CD4-positive, alpha-beta memory T cell (primary cell): ENCODE data around the gene HOTAIR. TPM values are rescaled to one million over a fixed set of nuclear protein-coding genes. Genes with fewer than 3 reads are reported as not detected.

ENCODE experiments used
- CTCF ChIA-PET: fragments of 350-600 bp; sonication (Branson Sonifier 250); formaldehyde crosslinking; loops from one replicate; lab custom pipeline; 2021; ENCODE audit warnings: inconsistent platforms; ENCODE audit not compliant: partially characterized antibody; lab: Charles Lee
- POLR2A ChIA-PET: fragments of 350-600 bp; sonication (Branson Sonifier 250); formaldehyde crosslinking; loops from one replicate; lab custom pipeline; 2021; ENCODE audit not compliant: partially characterized antibody; lab: Charles Lee
- DNase-seq, 5 donors: peaks; one replicate each; pipeline versions ENCODE4 v3.0.0 to v3.0.0-alpha.2; 2020 to 2022; ENCODE audit warnings: mixed read lengths in 1 of 5
- H3K27ac ChIP-seq: one replicate; pipeline ENCODE4 v1.7.0; 2013; ENCODE audit warnings: low read depth, low read length
- H3K27me3 ChIP-seq: 2 replicates; pipeline ENCODE4 v1.7.0; 2013; ENCODE audit warnings: mild to moderate bottlenecking, low read length, moderate library complexity; ENCODE audit not compliant: insufficient read depth
- H3K36me3 ChIP-seq: 2 replicates; pipeline ENCODE4 v1.7.0; 2013; ENCODE audit warnings: mild to moderate bottlenecking, low read length, moderate library complexity; ENCODE audit not compliant: insufficient read depth
- H3K4me1 ChIP-seq: 2 replicates; pipeline ENCODE4 v1.7.0; 2013; ENCODE audit warnings: mild to moderate bottlenecking, low read length, moderate library complexity; ENCODE audit not compliant: insufficient read depth
- H3K4me3 ChIP-seq, 2 donors: one replicate each; pipeline ENCODE4 v1.7.0; 2013; ENCODE audit warnings: low read length in 2 of 2, mild to moderate bottlenecking in 1 of 2
- H3K9me3 ChIP-seq, 2 donors: one replicate each; pipeline ENCODE4 v1.7.0; 2013; ENCODE audit warnings: low read length in 2 of 2, control low read depth in 1 of 2; ENCODE audit not compliant: control insufficient read depth in 1 of 2
- H3K27ac Mint-ChIP-seq, 7 donors: one replicate each; pipeline ENCODE4 v1.8.0; 2020 to 2021; ENCODE audit warnings: mixed read lengths in 7 of 7, mild to moderate bottlenecking in 6 of 7, inconsistent platforms in 3 of 7, moderate library complexity in 3 of 7
- H3K27me3 Mint-ChIP-seq, 2 donors: one replicate each; pipeline ENCODE4 v1.8.0; 2020 to 2021; ENCODE audit warnings: mixed read lengths in 2 of 2
- H3K36me3 Mint-ChIP-seq, 2 donors: one replicate each; pipeline ENCODE4 v1.8.0; 2020 to 2021; ENCODE audit warnings: mixed read lengths in 2 of 2, inconsistent platforms in 1 of 2, mild to moderate bottlenecking in 1 of 2
- H3K4me1 Mint-ChIP-seq, 4 donors: one replicate each; pipeline ENCODE4 v1.8.0; 2020 to 2021; ENCODE audit warnings: mixed read lengths in 4 of 4, mild to moderate bottlenecking in 1 of 4
- H3K4me3 Mint-ChIP-seq, 8 donors: one replicate each; pipeline ENCODE4 v1.8.0; 2020 to 2021; ENCODE audit warnings: mixed read lengths in 8 of 8, mild to moderate bottlenecking in 7 of 8, moderate library complexity in 6 of 8, inconsistent platforms in 3 of 8
- H3K9me3 Mint-ChIP-seq, 8 donors: one replicate each; pipeline ENCODE4 v1.8.0; 2020 to 2021; ENCODE audit warnings: mixed read lengths in 8 of 8, mild to moderate bottlenecking in 5 of 8, inconsistent platforms in 3 of 8, moderate library complexity in 1 of 8
- intact Hi-C: fragments of 100-400 bp; cut with micrococcal nuclease; formaldehyde crosslinking; loops from one replicate; pipeline ENCODE4 v1.15.1; 2023
- polyA plus RNA-seq, 2 donors: library from polyadenylated mRNA; unstranded; fragments of 300-500 nt; fragmentation: Illumina TruSeq; gene quantifications; one replicate each; pipeline ENCODE4 v1.2.3, GENCODE V29; 2021
- total RNA-seq, 2 experiments: library from RNA; stranded (reverse); gene quantifications; one replicate each; pipeline ENCODE4 v1.2.3, GENCODE V29; 2021

The HOTAIR gene
- total and polyA plus RNA-seq, 4 experiments from 2014 or later: not detected

DNA sequence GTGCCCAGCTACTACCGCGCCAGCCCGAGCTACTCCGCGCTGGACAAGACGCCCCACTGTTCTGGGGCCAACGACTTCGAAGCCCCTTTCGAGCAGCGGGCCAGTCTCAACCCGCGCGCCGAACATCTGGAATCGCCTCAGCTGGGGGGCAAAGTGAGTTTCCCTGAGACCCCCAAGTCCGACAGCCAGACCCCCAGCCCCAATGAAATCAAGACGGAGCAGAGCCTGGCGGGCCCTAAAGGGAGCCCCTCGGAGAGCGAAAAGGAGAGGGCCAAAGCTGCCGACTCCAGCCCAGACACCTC lies 10.9 kb upstream of the HOTAIR start:
- H3K4me1 ChIP-seq: peaks cover 36% of the 10 kb centered on the region
- peak overlapping the region in 2 of 7 donors; percentile 7 to 93 for H3K27ac Mint-ChIP-seq
- no peak overlapping the region for H3K27ac ChIP-seq
- no peaks in the 10 kb centered on the region for H3K9me3 ChIP-seq
- POLR2A ChIA-PET: no interaction called here
- peaks cover 0 to 1% of the 10 kb centered on the region in 2 donors for H3K36me3 Mint-ChIP-seq
- no peaks in the 10 kb centered on the region for H3K36me3 ChIP-seq
- H3K9me3 Mint-ChIP-seq: peaks cover 0 to 34% (median 5%) of the 10 kb centered on the region in 8 donors
- H3K4me3 ChIP-seq: no peak overlapping the region
- intact Hi-C loops: loop anchor here (5.0 kb wide), 1 partner anchor 33 kb away; the partner anchor contains the start of gene HOXC12
- H3K4me1 Mint-ChIP-seq: peaks cover 19 to 62% (median 34%) of the 10 kb centered on the region in 4 donors
- H3K27me3 ChIP-seq: peaks cover 94% of the 10 kb centered on the region
- H3K27me3 Mint-ChIP-seq: peaks cover 77 to 84% of the 10 kb centered on the region in 2 donors
- CTCF ChIA-PET: interaction anchor here (1.2 to 2.4 kb wide), 5 partner anchors 45 to 229 kb away, joined by 3 to 8 read pairs (median 3); no protein-coding TSS in a partner anchor
- DNase-seq: no peak
- H3K4me3 Mint-ChIP-seq: peak overlapping the region in 7 of 8 donors; percentile 25 to 88 (median 72)

DNA sequence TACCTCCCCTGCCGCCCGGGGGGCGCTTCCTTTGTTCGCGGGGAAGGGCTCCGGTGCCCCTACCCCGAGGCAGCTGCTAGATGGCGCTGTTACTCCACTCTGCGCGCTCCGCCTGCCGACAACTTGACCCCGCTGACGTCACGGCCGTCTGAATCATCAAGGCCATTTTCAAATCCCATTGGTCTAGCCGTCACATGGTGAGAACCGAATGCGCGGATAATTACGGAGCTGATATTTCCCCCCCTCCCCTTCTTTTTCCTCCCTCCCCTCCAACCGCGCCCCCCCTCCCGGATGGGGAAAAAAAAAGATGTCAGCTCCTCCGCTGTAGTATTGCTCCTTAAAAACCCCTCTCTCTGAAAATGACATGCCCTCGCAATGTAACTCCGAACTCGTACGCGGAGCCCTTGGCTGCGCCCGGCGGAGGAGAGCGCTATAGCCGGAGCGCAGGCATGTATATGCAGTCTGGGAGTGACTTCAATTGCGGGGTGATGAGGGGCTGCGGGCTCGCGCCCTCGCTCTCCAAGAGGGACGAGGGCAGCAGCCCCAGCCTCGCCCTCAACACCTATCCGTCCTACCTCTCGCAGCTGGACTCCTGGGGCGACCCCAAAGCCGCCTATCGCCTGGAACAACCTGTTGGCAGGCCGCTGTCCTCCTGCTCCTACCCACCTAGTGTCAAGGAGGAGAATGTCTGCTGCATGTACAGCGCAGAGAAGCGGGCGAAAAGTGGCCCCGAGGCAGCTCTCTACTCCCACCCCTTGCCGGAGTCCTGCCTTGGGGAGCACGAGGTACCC lies 10.3 kb upstream of the HOTAIR start, which contains the start of gene HOXC10:
TSS of gene HOXC10 (plus strand) at position 246 of the 791 bp plus-strand sequence. CDS start at position 360, 114 bp downstream.
- peaks cover 15 to 57% (median 29%) of the 10 kb centered on the region in 4 donors for H3K4me1 Mint-ChIP-seq
- H3K9me3 Mint-ChIP-seq: peaks cover 0 to 36% (median 6%) of the 10 kb centered on the region in 8 donors

DNA sequence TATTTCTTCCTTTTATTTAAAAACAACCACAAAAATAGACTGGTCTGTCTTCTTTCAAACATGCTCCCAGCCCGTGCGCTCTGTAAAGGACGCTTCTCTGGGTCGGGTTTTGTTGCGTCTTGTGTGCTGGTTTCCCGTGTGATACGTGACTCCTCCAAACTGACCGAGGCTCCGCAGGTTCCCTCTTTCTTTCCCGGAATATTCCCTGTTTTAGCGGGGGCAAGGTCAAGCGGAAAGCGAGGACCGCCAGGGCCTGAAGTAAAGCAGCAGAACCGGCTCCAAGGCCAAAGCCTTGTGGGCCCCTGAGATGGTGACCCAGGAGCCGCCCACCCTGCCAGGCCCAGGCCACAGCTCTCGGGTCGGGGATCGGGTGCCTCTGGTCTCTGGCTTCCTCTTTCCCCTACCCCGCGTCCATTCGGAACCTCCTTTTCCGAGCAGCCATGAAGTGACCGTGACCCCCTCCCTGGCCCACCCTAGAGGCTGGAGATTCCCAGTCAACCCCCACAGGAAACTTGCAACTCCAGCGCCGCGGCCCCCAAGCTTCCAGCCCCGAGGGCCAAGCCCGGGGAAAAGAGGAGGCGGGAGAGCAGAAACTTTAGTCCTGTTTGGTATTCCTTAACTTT lies 9.3 kb upstream of the HOTAIR start:
- Histone ChIP-seq H3K27ac (no peak overlapping the region), H3K27me3 (peaks cover 95% of the 10 kb centered on the region), H3K36me3 (no peaks in the 10 kb centered on the region), H3K9me3 (no peaks in the 10 kb centered on the region), H3K4me3 (no peak overlapping the region), H3K4me1 (peaks cover 27% of the 10 kb centered on the region)
- H3K36me3 Mint-ChIP-seq: peaks cover 0 to 1% of the 10 kb centered on the region in 2 donors
- intact Hi-C loops: no loop called here
- H3K27ac Mint-ChIP-seq: peak overlapping the region in 4 of 7 donors; percentile 42 to 77 (median 72)
- H3K4me3 Mint-ChIP-seq: peak overlapping the region in 2 of 8 donors; percentile 26 to 28
- POLR2A ChIA-PET: no interaction called here
- peaks cover 6 to 46% (median 20%) of the 10 kb centered on the region in 4 donors for H3K4me1 Mint-ChIP-seq
- H3K27me3 Mint-ChIP-seq: peaks cover 76 to 80% of the 10 kb centered on the region in 2 donors
- CTCF ChIA-PET: interaction anchor here (0.6 to 1.7 kb wide), 2 partner anchors 224 to 370 kb away, joined by 3 to 4 read pairs; no protein-coding TSS in a partner anchor
- H3K9me3 Mint-ChIP-seq: peaks cover 0 to 38% (median 7%) of the 10 kb centered on the region in 8 donors
- no peak for DNase-seq

More for the DNA sequence above, 10.3 kb upstream of the HOTAIR start, which contains the start of gene HOXC10:
- ChIA-PET CTCF (interaction anchor here (0.6 to 2.4 kb wide), 5 partner anchors 207 to 369 kb away, joined by 3 to 8 read pairs (median 3); no protein-coding TSS in a partner anchor), POLR2A (no interaction called here)
- Mint-ChIP-seq H3K27me3 (peaks cover 76 to 82% of the 10 kb centered on the region in 2 donors), H3K4me3 (peak within 1 kb of the TSS; percentile 48 to 88 (median 70)), H3K27ac (peak within 1 kb of the TSS in 5 of 7 donors; percentile 42 to 93 (median 75)), H3K36me3 (peaks cover 0 to 1% of the 10 kb centered on the region in 2 donors)
- Histone ChIP-seq H3K27me3 (peaks cover 94% of the 10 kb centered on the region), H3K27ac (no peak within 1 kb of the TSS), H3K9me3 (no peaks in the 10 kb centered on the region), H3K36me3 (no peaks in the 10 kb centered on the region), H3K4me3 (no peak within 1 kb of the TSS), H3K4me1 (peaks cover 36% of the 10 kb centered on the region)
- DNase-seq: peak in 4 of 5 donors; percentile 42 to 73 (median 45)
- intact Hi-C loops: loop anchor here (5.0 kb wide), 1 partner anchor 33 kb away; the partner anchor contains the start of gene HOXC12

DNA sequence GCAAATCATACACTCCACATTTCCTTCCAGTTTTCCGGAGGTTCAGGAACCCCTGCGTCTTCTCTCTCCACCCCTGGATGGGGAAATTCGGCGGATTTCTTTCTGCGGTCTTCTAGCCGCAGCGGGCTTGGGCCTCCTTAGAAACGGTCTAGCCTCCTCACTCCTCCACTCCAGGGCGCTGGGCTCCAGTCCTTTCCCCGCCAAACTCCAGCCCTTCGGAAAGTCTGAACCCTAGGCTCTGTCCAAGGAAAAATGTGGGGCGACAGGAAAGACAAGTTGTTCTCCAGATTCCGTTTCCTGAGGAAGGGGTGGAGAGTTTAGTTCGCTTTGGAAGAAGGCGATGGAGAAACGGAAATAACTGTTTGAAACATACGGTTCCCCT lies 8.8 kb upstream of the HOTAIR start:
- Histone ChIP-seq H3K9me3 (no peaks in the 10 kb centered on the region), H3K4me1 (peaks cover 22% of the 10 kb centered on the region), H3K36me3 (no peaks in the 10 kb centered on the region), H3K27me3 (peaks cover 95% of the 10 kb centered on the region), H3K27ac (no peak overlapping the region), H3K4me3 (no peak overlapping the region)
- CTCF ChIA-PET: no interaction called here
- peak overlapping the region in 4 of 7 donors; percentile 70 to 83 (median 78) for H3K27ac Mint-ChIP-seq
- peaks cover 4 to 46% (median 18%) of the 10 kb centered on the region in 4 donors for H3K4me1 Mint-ChIP-seq
- intact Hi-C loops: no loop called here
- no peak for DNase-seq
- peak overlapping the region in 3 of 8 donors; percentile 7 to 26 (median 25) for H3K4me3 Mint-ChIP-seq
- H3K9me3 Mint-ChIP-seq: peaks cover 0 to 36% (median 8%) of the 10 kb centered on the region in 8 donors
- POLR2A ChIA-PET: no interaction called here
- H3K36me3 Mint-ChIP-seq: peaks cover 0 to 1% of the 10 kb centered on the region in 2 donors
- H3K27me3 Mint-ChIP-seq: peaks cover 74 to 81% of the 10 kb centered on the region in 2 donors

DNA sequence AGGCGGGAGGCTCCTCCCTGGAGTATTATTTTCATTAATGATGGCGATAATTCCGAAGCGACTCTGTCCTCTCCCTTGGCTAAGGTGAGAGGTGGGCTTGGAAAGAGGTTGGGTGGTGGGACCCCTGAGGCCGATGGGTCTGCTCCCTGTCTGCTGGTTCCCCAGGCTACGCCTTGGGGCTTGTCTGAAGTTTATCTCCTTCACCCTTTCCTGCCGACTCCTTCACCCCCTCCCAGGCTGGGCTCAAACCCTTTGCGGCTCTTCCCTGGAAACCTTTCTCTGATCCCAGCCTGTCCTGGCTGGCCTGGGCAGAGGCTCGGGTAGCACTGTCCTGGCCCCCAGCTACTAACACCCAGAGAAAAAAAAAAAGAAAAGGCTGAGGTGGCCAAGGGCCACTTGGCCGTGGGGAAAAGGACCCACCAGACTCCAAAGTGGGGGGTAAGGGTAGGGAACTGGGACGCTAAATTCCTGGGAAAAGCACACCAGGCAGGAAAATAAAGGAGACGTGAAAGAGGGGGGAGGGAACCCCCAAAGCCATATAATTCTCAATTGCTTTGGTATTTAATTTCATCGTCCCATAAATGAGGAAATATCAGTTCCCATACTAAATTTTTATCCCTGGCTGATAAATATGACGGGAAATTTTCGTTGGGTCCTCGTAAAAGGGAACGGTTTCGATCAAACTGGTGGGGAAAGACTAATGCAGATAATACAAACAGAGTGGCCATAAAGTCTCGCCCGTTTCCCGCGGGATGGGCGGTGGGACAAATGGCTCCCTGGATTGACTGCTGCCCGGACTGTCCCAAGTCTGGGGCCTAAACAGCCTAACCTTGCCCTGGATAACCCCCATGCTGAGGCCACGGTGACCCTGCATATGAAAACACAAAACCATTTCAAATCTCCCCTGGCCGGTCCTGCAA lies 8.2 kb upstream of the HOTAIR start:
- Mint-ChIP-seq H3K9me3 (peaks cover 0 to 39% (median 8%) of the 10 kb centered on the region in 8 donors), H3K27ac (peak overlapping the region in 4 of 7 donors; percentile 69 to 87 (median 82)), H3K4me1 (peaks cover 4 to 46% (median 19%) of the 10 kb centered on the region in 4 donors), H3K4me3 (peak overlapping the region in 3 of 8 donors; percentile 8 to 41 (median 25)), H3K27me3 (peaks cover 74 to 81% of the 10 kb centered on the region in 2 donors), H3K36me3 (peaks cover 0 to 1% of the 10 kb centered on the region in 2 donors)
- ChIA-PET CTCF (no interaction called here), POLR2A (no interaction called here)
- intact Hi-C loops: no loop called here
- Histone ChIP-seq H3K27ac (no peak overlapping the region), H3K36me3 (no peaks in the 10 kb centered on the region), H3K9me3 (no peaks in the 10 kb centered on the region), H3K27me3 (peaks cover 92% of the 10 kb centered on the region), H3K4me1 (peaks cover 24% of the 10 kb centered on the region), H3K4me3 (no peak overlapping the region)
- DNase-seq: no peak

DNA sequence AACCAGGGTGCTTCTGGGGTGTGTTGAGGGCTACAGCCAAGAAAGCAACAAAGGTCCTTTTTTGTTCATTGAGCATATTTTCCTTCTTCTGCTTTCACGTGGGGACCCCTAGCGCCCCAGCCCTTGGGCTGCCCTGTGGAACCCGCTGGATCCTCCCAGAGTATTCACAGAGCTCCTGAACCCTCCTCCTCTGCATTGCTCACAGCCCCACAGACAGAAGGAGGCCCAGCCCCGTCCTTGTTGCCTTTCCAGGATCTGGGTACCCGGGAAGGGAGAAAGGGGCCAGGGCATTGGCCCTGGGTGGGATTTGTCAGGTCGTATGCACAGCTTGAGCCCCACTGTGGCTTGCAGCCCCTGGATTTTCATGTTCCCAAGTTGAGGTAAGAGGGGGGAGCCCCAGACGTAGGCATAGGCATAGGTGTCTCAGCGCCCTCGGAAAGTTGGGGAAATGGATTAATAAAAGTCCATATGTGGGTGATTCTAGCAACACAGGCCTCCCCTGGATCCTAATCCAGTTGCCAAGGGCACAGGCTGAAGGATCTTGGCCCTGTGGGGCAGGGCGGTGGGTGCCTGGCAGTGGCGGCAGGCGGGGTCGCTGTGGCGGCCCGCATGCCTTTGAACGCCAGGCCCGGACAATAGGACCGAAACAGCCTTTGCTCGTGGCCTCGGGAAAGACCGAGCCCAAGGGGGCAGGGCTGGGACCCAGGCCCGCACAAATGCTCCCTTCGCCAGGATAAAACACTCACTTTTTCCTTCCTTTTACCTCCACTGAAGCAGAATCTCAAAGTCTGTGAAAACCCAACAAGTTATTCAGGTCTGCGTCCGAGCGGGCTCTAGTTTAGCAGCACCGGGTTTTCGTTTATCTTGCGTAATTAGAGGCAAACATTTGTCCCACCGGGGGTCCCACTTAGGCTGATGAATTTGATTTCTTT lies 7.1 kb upstream of the HOTAIR start:
- ChIA-PET CTCF (no interaction called here), POLR2A (no interaction called here)
- H3K27ac ChIP-seq: no peak overlapping the region
- DNase-seq: no peak
- Mint-ChIP-seq H3K27ac (peak overlapping the region in 3 of 7 donors; percentile 41 to 81 (median 68)), H3K36me3 (peaks cover 0 to 1% of the 10 kb centered on the region in 2 donors), H3K4me1 (peaks cover 4 to 42% (median 19%) of the 10 kb centered on the region in 4 donors), H3K4me3 (no peak overlapping the region), H3K9me3 (peaks cover 0 to 36% (median 10%) of the 10 kb centered on the region in 8 donors), H3K27me3 (peaks cover 72 to 78% of the 10 kb centered on the region in 2 donors)
- no peaks in the 10 kb centered on the region for H3K9me3 ChIP-seq
- H3K36me3 ChIP-seq: no peaks in the 10 kb centered on the region
- H3K27me3 ChIP-seq: peaks cover 92% of the 10 kb centered on the region
- intact Hi-C loops: no loop called here
- H3K4me3 ChIP-seq: no peak overlapping the region
- peaks cover 26% of the 10 kb centered on the region for H3K4me1 ChIP-seq
